ENCODE results near the gene BCR. TPM values are rescaled to one million over a fixed set of nuclear protein-coding genes. Genes with fewer than 3 reads are reported as not detected.

Gene BCR
- total and polyA plus RNA-seq, 2 of the 13 experiments (the other 11 are each of a cell fraction or from before 2014, with no cell fraction given) = 19.9 to 33.6 TPM

DNA sequence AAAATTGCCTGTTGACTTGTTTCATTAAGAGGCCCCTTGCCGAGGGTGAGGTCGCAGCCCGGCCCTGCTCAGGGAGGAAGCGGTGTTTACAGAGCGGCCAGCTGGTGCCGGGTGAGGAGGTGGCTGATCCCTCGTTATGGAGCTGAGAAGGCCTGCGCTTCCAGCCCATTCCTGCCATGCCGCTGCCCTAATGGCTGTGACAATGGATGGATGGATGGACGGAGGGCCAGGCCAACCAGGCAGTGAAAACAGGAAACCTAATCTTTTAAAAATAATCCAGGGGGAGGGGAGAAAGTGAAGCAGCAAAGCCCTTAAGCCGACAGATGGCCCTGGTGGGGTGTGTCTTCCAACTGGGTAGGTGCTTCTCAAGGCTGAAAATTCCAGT, 38.5 kb downstream of the BCR start (continued):
- TF ChIP-seq, protein P1, sequence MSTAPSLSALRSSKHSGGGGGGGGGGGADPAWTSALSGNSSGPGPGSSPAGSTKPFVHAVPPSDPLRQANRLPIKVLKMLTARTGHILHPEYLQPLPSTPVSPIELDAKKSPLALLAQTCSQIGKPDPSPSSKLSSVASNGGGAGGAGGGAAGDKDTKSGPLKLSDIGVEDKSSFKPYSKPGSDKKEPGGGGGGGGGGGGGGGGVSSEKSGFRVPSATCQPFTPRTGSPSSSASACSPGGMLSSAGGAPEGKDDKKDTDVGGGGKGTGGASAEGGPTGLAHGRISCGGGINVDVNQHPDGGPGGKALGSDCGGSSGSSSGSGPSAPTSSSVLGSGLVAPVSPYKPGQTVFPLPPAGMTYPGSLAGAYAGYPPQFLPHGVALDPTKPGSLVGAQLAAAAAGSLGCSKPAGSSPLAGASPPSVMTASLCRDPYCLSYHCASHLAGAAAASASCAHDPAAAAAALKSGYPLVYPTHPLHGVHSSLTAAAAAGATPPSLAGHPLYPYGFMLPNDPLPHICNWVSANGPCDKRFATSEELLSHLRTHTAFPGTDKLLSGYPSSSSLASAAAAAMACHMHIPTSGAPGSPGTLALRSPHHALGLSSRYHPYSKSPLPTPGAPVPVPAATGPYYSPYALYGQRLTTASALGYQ (CRISPR knock-in tag; IDR thresholded peaks at IDR 0.05) = no peak
- no peak for TF ChIP-seq FOXA1 (IDR thresholded peaks at IDR 0.05)
- TF ChIP-seq FOXA1 (CRISPR knock-in tag; IDR thresholded peaks at IDR 0.05) = peak; percentile 98
- no peak for TF ChIP-seq KLF13 (CRISPR knock-in tag; IDR thresholded peaks at IDR 0.05)
- TF ChIP-seq, protein P2, sequence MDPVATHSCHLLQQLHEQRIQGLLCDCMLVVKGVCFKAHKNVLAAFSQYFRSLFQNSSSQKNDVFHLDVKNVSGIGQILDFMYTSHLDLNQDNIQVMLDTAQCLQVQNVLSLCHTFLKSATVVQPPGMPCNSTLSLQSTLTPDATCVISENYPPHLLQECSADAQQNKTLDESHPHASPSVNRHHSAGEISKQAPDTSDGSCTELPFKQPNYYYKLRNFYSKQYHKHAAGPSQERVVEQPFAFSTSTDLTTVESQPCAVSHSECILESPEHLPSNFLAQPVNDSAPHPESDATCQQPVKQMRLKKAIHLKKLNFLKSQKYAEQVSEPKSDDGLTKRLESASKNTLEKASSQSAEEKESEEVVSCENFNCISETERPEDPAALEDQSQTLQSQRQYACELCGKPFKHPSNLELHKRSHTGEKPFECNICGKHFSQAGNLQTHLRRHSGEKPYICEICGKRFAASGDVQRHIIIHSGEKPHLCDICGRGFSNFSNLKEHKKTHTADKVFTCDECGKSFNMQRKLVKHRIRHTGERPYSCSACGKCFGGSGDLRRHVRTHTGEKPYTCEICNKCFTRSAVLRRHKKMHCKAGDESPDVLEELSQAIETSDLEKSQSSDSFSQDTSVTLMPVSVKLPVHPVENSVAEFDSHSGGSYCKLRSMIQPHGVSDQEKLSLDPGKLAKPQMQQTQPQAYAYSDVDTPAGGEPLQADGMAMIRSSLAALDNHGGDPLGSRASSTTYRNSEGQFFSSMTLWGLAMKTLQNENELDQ (CRISPR knock-in tag; IDR thresholded peaks at IDR 0.05; ENCODE audit: borderline replicate concordance) = no peak
- no peak for TF ChIP-seq SNAI1 (CRISPR knock-in tag; IDR thresholded peaks at IDR 0.05; ENCODE audit: borderline replicate concordance)
- TF ChIP-seq ZNF564 (CRISPR knock-in tag; IDR thresholded peaks at IDR 0.05) = no peak
- TF ChIP-seq, protein P3, sequence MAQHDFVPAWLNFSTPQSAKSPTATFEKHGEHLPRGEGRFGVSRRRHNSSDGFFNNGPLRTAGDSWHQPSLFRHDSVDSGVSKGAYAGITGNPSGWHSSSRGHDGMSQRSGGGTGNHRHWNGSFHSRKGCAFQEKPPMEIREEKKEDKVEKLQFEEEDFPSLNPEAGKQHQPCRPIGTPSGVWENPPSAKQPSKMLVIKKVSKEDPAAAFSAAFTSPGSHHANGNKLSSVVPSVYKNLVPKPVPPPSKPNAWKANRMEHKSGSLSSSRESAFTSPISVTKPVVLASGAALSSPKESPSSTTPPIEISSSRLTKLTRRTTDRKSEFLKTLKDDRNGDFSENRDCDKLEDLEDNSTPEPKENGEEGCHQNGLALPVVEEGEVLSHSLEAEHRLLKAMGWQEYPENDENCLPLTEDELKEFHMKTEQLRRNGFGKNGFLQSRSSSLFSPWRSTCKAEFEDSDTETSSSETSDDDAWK (CRISPR knock-in tag; IDR thresholded peaks at IDR 0.05) = no peak
- TF ChIP-seq, protein P4, sequence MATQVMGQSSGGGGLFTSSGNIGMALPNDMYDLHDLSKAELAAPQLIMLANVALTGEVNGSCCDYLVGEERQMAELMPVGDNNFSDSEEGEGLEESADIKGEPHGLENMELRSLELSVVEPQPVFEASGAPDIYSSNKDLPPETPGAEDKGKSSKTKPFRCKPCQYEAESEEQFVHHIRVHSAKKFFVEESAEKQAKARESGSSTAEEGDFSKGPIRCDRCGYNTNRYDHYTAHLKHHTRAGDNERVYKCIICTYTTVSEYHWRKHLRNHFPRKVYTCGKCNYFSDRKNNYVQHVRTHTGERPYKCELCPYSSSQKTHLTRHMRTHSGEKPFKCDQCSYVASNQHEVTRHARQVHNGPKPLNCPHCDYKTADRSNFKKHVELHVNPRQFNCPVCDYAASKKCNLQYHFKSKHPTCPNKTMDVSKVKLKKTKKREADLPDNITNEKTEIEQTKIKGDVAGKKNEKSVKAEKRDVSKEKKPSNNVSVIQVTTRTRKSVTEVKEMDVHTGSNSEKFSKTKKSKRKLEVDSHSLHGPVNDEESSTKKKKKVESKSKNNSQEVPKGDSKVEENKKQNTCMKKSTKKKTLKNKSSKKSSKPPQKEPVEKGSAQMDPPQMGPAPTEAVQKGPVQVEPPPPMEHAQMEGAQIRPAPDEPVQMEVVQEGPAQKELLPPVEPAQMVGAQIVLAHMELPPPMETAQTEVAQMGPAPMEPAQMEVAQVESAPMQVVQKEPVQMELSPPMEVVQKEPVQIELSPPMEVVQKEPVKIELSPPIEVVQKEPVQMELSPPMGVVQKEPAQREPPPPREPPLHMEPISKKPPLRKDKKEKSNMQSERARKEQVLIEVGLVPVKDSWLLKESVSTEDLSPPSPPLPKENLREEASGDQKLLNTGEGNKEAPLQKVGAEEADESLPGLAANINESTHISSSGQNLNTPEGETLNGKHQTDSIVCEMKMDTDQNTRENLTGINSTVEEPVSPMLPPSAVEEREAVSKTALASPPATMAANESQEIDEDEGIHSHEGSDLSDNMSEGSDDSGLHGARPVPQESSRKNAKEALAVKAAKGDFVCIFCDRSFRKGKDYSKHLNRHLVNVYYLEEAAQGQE (IDR thresholded peaks at IDR 0.05; ENCODE audit: borderline replicate concordance in 1 of 2, low read depth in 1 of 2, low read length in 2 of 2) = no peak
- TF ChIP-seq ZBTB7B (CRISPR knock-in tag; IDR thresholded peaks at IDR 0.05) = no peak; the same call in 1 of the 2 replicates
- TF ChIP-seq ZNF772 (CRISPR knock-in tag; IDR thresholded peaks at IDR 0.05) = no peak
- TF ChIP-seq ZNF317 (CRISPR knock-in tag; IDR thresholded peaks at IDR 0.05) = no peak
- no peak for TF ChIP-seq GABPB1 (CRISPR knock-in tag; IDR thresholded peaks at IDR 0.05)
- no peak for TF ChIP-seq REXO4 (CRISPR knock-in tag; IDR thresholded peaks at IDR 0.05; ENCODE audit: borderline replicate concordance)
- TF ChIP-seq SNRNP70 (IDR thresholded peaks at IDR 0.05; ENCODE audit: low read depth, low read length) = no peak
- TF ChIP-seq MIXL1 (CRISPR knock-in tag; IDR thresholded peaks at IDR 0.05) = peak; percentile 54; the same call in 1 of the 2 replicates
- no peak for TF ChIP-seq RFXANK (CRISPR knock-in tag; IDR thresholded peaks at IDR 0.05)
- no peak for TF ChIP-seq CEBPB (IDR thresholded peaks at IDR 0.05; ENCODE audit: borderline replicate concordance, low read depth, low read length)
- TF ChIP-seq, protein P5, sequence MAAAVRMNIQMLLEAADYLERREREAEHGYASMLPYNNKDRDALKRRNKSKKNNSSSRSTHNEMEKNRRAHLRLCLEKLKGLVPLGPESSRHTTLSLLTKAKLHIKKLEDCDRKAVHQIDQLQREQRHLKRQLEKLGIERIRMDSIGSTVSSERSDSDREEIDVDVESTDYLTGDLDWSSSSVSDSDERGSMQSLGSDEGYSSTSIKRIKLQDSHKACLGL (CRISPR knock-in tag; IDR thresholded peaks at IDR 0.05) = no peak
- 0 out of 2 replicates have a peak, but pooled peaks have one; percentile 50 for TF ChIP-seq ZNF543 (CRISPR knock-in tag; IDR thresholded peaks at IDR 0.05)
- TF ChIP-seq NFKB2 (CRISPR knock-in tag; IDR thresholded peaks at IDR 0.05; ENCODE audit: borderline replicate concordance) = no peak
